ENCODE results near the gene PGBD1. TPM values are rescaled to one million over a fixed set of nuclear protein-coding genes. Genes with fewer than 3 reads are reported as not detected.
A peak's percentile ranks its signal among the peaks of the same experiment; 100 is the strongest.

Gene PGBD1
- total and polyA plus RNA-seq, 2 of the 8 experiments (the other 6 are each of a cell fraction or from before 2014, with no cell fraction given): 2.5 to 9.2 TPM

GRCh38 chr6:28252009-28252975, 29.1 kb upstream of the PGBD1 start, which contains the start of gene ZKSCAN4 (continued):
- TF ChIP-seq JUND (IDR thresholded peaks at IDR 0.05; ENCODE audit: low read length): no peak
- peak; percentile 96 for TF ChIP-seq SP2 (IDR thresholded peaks at IDR 0.05; ENCODE audit: low read length)
- no peak for TF ChIP-seq RXRA (IDR thresholded peaks at IDR 0.05; ENCODE audit: insufficient read depth, low read depth, low read length)
- no peak for TF ChIP-seq ZNF274 (IDR thresholded peaks at IDR 0.05; ENCODE audit: borderline replicate concordance, extremely low read depth, low read length)
- no peak for TF ChIP-seq TCF12 (IDR thresholded peaks at IDR 0.05; ENCODE audit: low read depth, low read length)
- no peak for TF ChIP-seq SRF (IDR thresholded peaks at IDR 0.05; ENCODE audit: low read depth, low read length)
- TF ChIP-seq KDM1A (IDR thresholded peaks at IDR 0.05; ENCODE audit: borderline replicate concordance, low read length): no peak
- no peak for TF ChIP-seq BCL11A (IDR thresholded peaks at IDR 0.05; ENCODE audit: low read depth in 2 of 2, low read length in 2 of 2)
- peak; percentile 41; the same call in 1 of the 2 replicates for TF ChIP-seq YY1 (IDR thresholded peaks at IDR 0.05; ENCODE audit: low read depth, low read length)
- TF ChIP-seq SUZ12 (IDR thresholded peaks at IDR 0.05; ENCODE audit: low read length): no peak
- TF ChIP-seq CEBPB (IDR thresholded peaks at IDR 0.05; ENCODE audit: low read depth, low read length): no peak
- no peak for TF ChIP-seq RNF2 (IDR thresholded peaks at IDR 0.05; ENCODE audit: borderline replicate concordance, low read depth, low read length, missing control alignments, poor library complexity, severe bottlenecking)
- no peak for TF ChIP-seq JUN (IDR thresholded peaks at IDR 0.05; ENCODE audit: low read depth, low read length)
- no peak for TF ChIP-seq FOSL1 (IDR thresholded peaks at IDR 0.05; ENCODE audit: insufficient read depth, low read depth, low read length)
- TF ChIP-seq CTBP2 (IDR thresholded peaks at IDR 0.05; ENCODE audit: borderline replicate concordance, insufficient read depth, insufficient read length, low read length): no peak
- TF ChIP-seq SP4 (IDR thresholded peaks at IDR 0.05; ENCODE audit: low read length): no peak
- no peak for TF ChIP-seq RBBP5 (IDR thresholded peaks at IDR 0.05; ENCODE audit: borderline replicate concordance, low read depth, low read length)
- TF ChIP-seq CHD2 (IDR thresholded peaks at IDR 0.05; ENCODE audit: low read length): no peak

Data from H1 (cell line).